Parathyroid adenoma (tissue), 2 donors: ENCODE measurements around the gene TP53RK.

Experiments used
- H2AFZ ChIP-seq: fragments of 300-600 bp; sonication (generic); one replicate; pipeline ENCODE4 v1.7.0; 2017; ENCODE audit warnings: antibody characterized with exemption, mild to moderate bottlenecking
- H3K27ac ChIP-seq: fragments of 300-600 bp; sonication (generic); one replicate; pipeline ENCODE4 v1.7.0; 2017
- H3K27me3 ChIP-seq: fragments of 300-600 bp; sonication (generic); one replicate; pipeline ENCODE4 v1.7.0; 2017; ENCODE audit warnings: low read length; ENCODE audit not compliant: control insufficient read depth, insufficient read depth
- H3K36me3 ChIP-seq: fragments of 300-600 bp; sonication (generic); one replicate; pipeline ENCODE4 v1.7.0; 2017; ENCODE audit warnings: low read length; ENCODE audit not compliant: control insufficient read depth, insufficient read depth
- H3K4me1 ChIP-seq: fragments of 300-600 bp; sonication (generic); one replicate; pipeline ENCODE4 v1.7.0; 2017; ENCODE audit warnings: control low read depth
- H3K4me2 ChIP-seq: fragments of 300-600 bp; sonication (generic); one replicate; pipeline ENCODE4 v1.7.0; 2017; ENCODE audit warnings: low read length
- H3K4me3 ChIP-seq: fragments of 300-600 bp; sonication (generic); one replicate; pipeline ENCODE4 v1.7.0; 2017; ENCODE audit warnings: low read depth, low read length
- H3K79me2 ChIP-seq: fragments of 300-600 bp; sonication (generic); one replicate; pipeline ENCODE4 v1.7.0; 2017; ENCODE audit warnings: control low read depth
- H3K9ac ChIP-seq: fragments of 300-600 bp; sonication (generic); one replicate; pipeline ENCODE4 v1.7.0; 2017; ENCODE audit warnings: mild to moderate bottlenecking
- H3K9me3 ChIP-seq: fragments of 300-600 bp; sonication (generic); one replicate; pipeline ENCODE4 v1.7.0; 2017; ENCODE audit warnings: low read length; ENCODE audit not compliant: control insufficient read depth
- TF ChIP-seq, protein P1 (sequence below): fragments of 300-600 bp; sonication (generic); IDR thresholded peaks from one replicate; pipeline ENCODE4 v1.7.0; 2017; ENCODE audit warnings: antibody characterized with exemption, mild to moderate bottlenecking
- donor health status: primary hyperparathyroidism.

TP53RK gene

DNA sequence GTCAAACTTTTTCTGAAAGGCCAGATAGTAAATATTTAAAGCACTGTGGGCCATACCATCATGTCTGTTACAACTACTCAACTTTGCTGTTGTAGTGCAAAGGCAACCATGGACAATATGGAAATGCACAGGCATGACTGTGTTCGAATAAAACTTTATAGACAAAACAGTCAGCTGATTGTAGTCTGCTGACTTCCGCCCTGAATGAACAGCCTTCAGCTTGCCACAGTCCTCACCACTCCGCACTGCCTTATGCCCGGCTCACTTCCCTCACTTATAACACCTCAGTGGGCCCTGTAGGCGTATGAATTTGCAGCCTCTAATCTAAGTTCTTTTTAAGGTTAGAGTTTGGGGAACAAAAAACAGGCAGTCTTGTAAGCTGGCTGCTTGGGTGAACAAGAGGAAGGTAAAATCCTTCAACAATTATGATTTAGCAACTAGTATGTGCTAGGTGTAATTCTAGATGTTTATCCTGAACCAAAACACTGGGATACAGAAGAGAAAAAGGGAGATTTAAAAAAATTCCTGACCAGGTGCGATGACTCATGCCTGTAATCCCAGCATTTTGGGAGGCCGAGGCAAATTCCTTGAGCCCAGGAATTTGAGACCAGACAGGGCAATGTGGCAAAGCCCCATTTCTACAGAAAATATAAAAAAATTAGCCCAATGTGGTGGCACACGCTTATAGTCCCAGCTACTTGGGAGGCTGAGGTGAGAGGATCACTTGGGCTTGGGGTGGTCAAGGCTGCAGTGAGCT is 13.4 kb upstream of the TP53RK start:
- no peak overlapping the region for H3K27ac ChIP-seq
- H3K9me3 ChIP-seq, result no peaks in the 10 kb centered on the region
- no peak overlapping the region for H3K9ac ChIP-seq
- H3K79me2 ChIP-seq, result no peaks in the 10 kb centered on the region
- no peak overlapping the region for H3K4me2 ChIP-seq
- no peaks in the 10 kb centered on the region for H3K27me3 ChIP-seq
- H3K4me1 ChIP-seq, result no peaks in the 10 kb centered on the region
- no peaks in the 10 kb centered on the region for H3K36me3 ChIP-seq
- H2AFZ ChIP-seq, result no peak overlapping the region
- no peak overlapping the region for H3K4me3 ChIP-seq
- TF ChIP-seq, protein P1, sequence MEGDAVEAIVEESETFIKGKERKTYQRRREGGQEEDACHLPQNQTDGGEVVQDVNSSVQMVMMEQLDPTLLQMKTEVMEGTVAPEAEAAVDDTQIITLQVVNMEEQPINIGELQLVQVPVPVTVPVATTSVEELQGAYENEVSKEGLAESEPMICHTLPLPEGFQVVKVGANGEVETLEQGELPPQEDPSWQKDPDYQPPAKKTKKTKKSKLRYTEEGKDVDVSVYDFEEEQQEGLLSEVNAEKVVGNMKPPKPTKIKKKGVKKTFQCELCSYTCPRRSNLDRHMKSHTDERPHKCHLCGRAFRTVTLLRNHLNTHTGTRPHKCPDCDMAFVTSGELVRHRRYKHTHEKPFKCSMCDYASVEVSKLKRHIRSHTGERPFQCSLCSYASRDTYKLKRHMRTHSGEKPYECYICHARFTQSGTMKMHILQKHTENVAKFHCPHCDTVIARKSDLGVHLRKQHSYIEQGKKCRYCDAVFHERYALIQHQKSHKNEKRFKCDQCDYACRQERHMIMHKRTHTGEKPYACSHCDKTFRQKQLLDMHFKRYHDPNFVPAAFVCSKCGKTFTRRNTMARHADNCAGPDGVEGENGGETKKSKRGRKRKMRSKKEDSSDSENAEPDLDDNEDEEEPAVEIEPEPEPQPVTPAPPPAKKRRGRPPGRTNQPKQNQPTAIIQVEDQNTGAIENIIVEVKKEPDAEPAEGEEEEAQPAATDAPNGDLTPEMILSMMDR, result no peak

DNA sequence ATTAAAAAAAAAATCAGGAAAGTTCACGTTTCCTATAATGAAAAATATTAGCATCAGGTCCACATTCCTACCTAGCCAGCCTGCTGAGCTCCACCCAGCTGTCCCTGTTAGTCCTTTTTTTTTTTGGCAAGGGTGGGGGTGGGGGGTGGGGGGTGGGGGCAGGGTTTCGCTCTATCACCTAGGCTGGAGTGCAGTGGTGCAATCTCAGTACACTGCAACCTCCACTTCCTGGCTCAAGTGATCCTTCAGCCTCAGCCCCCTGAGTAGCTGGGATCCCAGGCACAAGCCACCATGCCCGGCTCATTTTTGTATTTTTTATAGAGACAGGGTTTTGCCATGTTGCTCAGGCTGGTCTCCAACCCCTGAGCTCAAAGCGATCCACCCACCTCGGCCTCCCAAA is 12.7 kb upstream of the TP53RK start:
- Histone ChIP-seq H3K4me2 (no peak overlapping the region), H3K27me3 (no peaks in the 10 kb centered on the region), H3K4me1 (no peaks in the 10 kb centered on the region), H3K4me3 (no peak overlapping the region), H3K9ac (no peak overlapping the region), H2AFZ (no peak overlapping the region), H3K36me3 (no peaks in the 10 kb centered on the region), H3K9me3 (no peaks in the 10 kb centered on the region), H3K79me2 (no peaks in the 10 kb centered on the region), H3K27ac (no peak overlapping the region)
- TF ChIP-seq, protein P1, result no peak

DNA sequence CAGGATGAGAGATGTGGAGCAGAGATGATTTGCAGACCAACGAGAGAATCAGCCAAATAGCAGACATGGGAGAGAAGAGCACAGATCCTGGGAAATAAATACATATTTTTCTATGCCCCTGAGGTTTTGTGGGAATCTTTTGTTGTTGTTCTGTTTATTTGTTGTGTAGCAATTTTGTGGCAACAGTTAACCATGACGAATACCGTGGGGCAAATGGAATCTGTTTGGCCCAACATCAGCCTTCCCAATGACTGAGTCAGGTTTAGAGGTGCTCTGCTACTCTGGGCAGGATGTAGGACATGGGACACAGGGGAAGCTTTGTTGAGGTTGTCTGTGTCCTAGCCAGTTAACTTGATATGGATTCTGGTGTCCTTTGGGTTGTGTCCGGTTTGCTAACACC is 12.3 kb upstream of the TP53RK start:
- Histone ChIP-seq H3K9ac (no peak overlapping the region), H3K9me3 (no peaks in the 10 kb centered on the region), H3K4me3 (no peak overlapping the region), H3K27me3 (no peaks in the 10 kb centered on the region), H3K79me2 (no peaks in the 10 kb centered on the region), H3K27ac (no peak overlapping the region), H3K36me3 (no peaks in the 10 kb centered on the region), H3K4me2 (no peak overlapping the region), H2AFZ (no peak overlapping the region), H3K4me1 (no peaks in the 10 kb centered on the region)
- TF ChIP-seq, protein P1, result no peak

DNA sequence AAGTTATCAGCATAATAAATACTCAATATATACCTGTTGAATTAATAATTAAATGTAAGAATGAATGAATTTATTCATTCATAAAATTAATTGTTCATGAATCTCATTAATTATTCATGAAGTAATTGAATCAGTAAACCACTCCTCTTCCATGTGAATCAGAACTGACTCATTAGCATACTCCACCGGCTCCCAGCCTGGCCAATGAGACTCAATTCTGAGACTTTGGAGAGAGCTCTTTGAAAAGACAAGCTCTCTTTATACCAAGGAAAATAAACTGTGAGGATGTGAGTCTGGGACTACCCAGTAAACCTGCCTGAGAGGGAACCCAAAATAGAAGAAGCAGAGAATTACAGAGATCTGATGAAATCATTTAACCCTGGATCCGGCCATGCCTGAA is 11.8 kb upstream of the TP53RK start:
- Histone ChIP-seq H3K79me2 (no peaks in the 10 kb centered on the region), H3K27me3 (no peaks in the 10 kb centered on the region), H3K27ac (no peak overlapping the region), H3K36me3 (no peaks in the 10 kb centered on the region), H3K9ac (no peak overlapping the region), H2AFZ (no peak overlapping the region), H3K9me3 (no peaks in the 10 kb centered on the region), H3K4me3 (no peak overlapping the region), H3K4me1 (no peaks in the 10 kb centered on the region), H3K4me2 (no peak overlapping the region)
- TF ChIP-seq, protein P1, result no peak

DNA sequence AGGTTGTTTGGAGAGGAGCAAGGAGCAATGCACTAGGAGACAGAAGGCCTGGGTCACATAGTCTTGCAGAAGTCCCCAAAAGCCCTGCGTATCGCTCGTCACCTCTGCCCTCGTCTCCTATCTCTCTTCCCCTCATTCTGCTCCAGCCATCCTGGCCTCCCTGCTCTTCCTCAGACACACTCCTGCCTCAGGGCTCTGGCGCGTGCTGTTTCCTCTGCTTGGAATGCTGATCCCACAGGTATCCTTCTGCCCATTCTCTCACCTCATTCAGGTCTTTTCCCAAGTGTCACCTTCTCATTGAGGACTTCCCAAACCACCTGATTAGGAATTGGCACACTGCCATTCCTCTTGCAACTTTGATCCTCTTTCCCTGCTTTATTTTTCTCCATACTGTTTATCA is 11.2 kb upstream of the TP53RK start:
- no peak overlapping the region for H2AFZ ChIP-seq
- no peak overlapping the region for H3K4me3 ChIP-seq
- H3K4me1 ChIP-seq, result no peaks in the 10 kb centered on the region
- no peak overlapping the region for H3K4me2 ChIP-seq
- TF ChIP-seq, protein P1, result no peak
- no peaks in the 10 kb centered on the region for H3K9me3 ChIP-seq
- no peak overlapping the region for H3K9ac ChIP-seq
- no peaks in the 10 kb centered on the region for H3K36me3 ChIP-seq
- H3K27ac ChIP-seq, result no peak overlapping the region
- no peaks in the 10 kb centered on the region for H3K79me2 ChIP-seq
- no peaks in the 10 kb centered on the region for H3K27me3 ChIP-seq
